Right lung (tissue), 5 donors: ENCODE data around the gene GFRA1. TPM values are rescaled to one million over a fixed set of nuclear protein-coding genes. Genes with fewer than 3 reads are reported as not detected.
"Not testable (repeated sequence)": the region's sequence is repeated elsewhere in the genome, so short reads cannot be mapped to it uniquely, and the experiment has no call there.

Experiments used
- DNase-seq, 2 donors: peaks; one replicate each; pipeline ENCODE4 v3.0.0-alpha.2; 2013
- polyA plus RNA-seq, 5 donors: library from polyadenylated mRNA; unstranded; fragments of 120-200 nt; gene quantifications; one replicate each; pipeline versions ENCODE4 v1.2.1 to v1.2.3, GENCODE V29; 2013; ENCODE audit warnings: inconsistent platforms in 1 of 5, low replicate concordance in 1 of 5; ENCODE audit not compliant: insufficient read length in 5 of 5, insufficient read depth in 1 of 5

Gene GFRA1
- polyA plus RNA-seq, 5 donors = 2.2 to 5.3 (median 3.5) TPM

- DNase-seq = no peak
These were observed 74.3 kb downstream of the GFRA1 start for GRCh38 chr10:116198676-116199035.

DNA sequence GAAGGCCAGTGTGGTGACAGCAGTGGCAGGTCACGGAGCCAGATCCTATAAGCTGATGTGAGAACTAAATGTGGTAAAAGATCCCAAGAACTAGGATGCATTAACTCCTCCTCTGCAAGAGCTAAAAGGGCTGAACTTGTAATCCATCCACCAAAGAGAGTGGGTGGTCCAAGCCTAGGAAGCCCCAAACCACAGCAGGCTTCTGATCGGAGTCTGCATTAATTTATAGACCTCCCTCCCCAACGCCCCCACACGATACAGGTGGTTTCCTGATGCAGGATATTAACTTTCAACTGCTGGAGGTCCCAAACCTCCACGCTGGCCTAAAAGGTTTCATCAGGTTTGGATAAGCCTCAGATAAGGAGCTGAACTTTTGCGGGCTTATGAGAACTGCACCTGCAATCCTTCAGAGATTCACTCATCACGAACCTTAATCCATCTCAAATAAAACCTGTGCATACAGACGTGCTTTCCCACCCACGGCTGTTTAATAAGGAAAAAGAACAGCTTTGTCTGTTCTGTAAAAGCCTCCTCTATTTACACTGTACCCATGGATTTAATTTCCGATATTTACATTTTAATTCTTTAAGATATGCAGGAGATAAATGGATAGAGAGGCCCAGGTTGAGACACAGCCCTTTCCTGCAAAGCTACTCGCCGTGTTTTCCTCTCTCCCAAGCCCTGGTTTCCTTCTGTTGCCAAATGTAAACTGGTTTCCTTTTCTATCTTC is 74.9 kb downstream of the GFRA1 start:
- no peak for DNase-seq

- no peak for DNase-seq
These were observed 77.4 kb downstream of the GFRA1 start for GRCh38 chr10:116195583-116195982.

DNA sequence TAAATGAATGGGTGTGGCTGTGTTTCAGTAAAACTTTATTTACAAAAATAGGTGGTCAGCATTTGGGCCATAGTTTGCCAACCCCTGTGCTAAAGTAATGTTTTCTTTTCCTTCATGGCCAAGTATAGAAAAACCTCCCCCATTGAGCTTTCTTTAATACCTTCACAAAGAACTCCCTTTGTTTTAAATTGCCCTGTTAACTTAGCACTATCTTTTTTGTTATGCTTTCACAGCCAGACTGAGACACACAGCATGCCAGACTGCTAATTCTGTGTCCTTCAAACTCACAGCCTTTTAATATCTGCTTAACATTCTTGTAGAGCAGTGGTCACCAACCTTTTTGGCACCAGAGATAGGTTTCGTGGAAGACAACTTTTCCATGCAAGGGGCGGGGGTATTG is 78.0 kb downstream of the GFRA1 start:
- no peak for DNase-seq

- DNase-seq = no peak
These were observed 78.9 kb downstream of the GFRA1 start for GRCh38 chr10:116194061-116194460.

DNA sequence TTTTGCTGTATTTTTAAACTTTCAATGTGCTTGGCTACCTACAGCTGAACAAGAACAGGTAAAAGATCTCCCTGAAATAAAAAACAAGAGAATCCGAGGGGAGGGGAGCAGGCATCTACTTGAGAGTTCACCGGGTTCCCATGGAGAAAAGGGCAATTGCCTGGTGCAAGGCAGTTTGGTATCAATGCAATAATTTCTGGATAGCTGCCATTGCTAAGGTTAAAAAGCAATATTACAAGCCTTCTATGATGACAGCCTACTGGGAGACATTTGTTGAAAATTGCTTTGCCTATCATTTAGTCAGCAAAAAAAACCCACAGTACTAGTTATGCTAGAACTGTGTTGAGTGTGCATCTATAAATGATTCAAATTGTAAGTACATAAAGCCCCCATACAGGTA is 82.1 kb downstream of the GFRA1 start:
- DNase-seq = no peak

DNA sequence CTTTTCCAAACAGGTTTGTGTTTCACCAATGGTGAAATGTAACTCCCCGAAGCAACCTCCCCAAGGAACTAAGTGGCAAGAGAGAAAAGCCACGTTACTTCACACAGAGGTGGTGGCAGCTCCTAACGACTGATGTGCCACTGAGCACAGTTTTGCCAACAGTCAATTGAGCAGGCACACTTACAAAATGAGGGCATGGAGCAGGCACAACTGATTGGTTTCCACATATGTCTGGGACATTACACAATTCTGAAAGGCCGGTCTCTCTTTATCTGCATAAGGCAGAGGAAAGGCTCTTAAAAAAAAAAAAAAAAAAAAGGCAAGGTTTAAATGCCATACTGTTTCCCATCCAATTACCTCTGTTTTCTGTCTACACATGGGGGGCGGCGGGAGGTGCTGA is 86.7 kb downstream of the GFRA1 start:
- DNase-seq = no peak

DNA sequence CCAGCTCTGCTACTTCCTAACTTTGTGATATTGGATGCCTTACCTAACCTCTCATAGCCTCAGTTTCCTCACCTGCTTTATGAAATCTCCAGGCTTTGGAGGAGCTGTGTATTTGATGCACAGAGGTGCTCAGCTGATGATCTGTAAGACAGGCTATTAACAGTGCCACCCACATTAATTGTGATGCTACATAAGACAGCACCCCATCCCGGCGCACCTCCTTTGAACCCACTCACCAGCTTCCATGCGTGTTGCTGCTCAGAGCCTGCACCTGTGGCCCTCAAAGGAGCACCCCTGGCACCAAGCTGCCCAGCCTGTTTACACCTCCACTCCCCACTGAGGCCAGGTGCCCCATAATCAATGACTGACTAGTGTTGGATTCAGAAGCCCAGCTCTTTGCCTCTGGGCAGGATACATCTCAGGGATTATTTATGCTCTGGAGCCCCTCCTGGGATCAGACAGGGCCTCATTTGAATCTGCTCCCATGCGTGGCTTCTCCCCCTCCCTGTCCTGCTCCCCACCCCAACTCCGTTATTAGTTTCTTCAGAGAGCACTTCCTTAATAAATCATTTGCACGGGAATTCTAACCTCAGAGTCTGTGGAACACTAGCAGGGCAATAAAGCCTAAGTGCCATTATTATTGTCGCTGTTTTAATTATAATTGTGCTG is 87.7 kb downstream of the GFRA1 start:
- no peak for DNase-seq

- no peak for DNase-seq
These were observed 88.6 kb downstream of the GFRA1 start for GRCh38 chr10:116184512-116184794.

- no peak for DNase-seq
These were observed 89.1 kb downstream of the GFRA1 start for GRCh38 chr10:116183733-116184511.

DNA sequence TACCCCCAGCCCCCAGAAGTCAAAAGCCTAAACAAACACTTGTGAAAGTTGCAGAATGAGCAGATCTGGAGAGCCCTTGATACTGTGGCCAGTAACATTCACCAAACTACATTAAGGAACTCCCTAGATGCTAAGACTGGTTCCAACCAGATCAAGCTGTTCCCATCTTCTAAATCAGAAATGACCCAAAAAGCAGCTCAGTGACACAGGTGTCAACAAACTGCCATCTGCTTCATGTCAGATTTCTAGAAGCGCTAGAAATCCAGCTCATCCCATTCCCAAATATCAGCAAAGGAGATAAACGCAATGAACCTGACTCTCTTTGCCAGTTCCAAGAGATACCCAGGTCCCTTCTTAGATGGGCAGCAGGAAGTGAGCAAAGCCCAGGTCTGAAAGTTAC is 90.6 kb downstream of the GFRA1 start:
- DNase-seq = no peak

GRCh38 chr10:116178086-116178605 is 94.9 kb downstream of the GFRA1 start:
- DNase-seq = peak; percentile 8 to 14

- DNase-seq = no peak
These were observed 97.8 kb downstream of the GFRA1 start for GRCh38 chr10:116175231-116175630.

GRCh38 chr10:116171505-116171904 is 101.5 kb downstream of the GFRA1 start:
- no peak for DNase-seq

DNA sequence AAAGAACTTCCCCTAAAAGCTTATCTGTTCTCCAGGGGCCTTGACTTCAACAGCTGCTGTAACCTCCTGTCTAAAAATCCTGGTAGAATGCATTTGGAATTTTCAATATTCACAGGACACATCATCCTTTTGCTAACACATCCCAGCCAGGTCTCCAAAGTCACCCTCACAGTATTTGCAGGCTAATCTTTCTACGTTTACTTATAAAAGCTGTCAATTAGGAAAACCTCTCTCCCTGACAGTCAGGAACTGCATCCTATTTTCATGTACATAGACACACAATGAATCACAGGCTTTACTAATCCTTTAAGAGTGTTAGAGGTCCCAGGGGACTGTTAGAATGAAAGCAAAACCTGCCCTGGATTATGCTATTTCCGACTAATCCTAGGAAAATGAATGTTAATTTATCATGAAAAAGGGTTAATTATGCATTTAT is 102.2 kb downstream of the GFRA1 start:
- DNase-seq = no peak

GRCh38 chr10:116169782-116170445 is 103.1 kb downstream of the GFRA1 start:
- DNase-seq = no peak

- no peak for DNase-seq
These were observed 104.3 kb downstream of the GFRA1 start for GRCh38 chr10:116168745-116169144.

DNA sequence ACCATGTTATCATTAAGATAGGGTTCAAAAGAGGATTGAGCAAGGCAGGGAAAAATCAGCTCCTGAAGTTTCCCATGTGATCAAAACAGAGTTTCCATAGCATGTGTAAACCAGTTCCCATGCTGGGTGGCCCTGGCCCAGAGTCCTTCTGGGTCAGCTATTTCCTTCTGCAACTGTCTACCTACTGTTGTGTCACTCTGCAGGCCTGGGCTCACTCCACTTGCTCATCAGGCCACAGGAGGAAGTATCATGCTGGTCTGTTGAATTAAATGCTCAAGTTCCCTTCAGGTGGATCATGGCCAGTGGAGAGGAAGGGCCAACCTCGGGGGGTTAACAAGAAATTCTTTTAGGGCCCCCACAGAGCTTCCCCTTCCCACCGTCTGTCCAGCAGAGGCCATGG is 104.7 kb downstream of the GFRA1 start:
- no peak for DNase-seq

- not testable (repeated sequence) for DNase-seq
These were observed 107.1 kb downstream of the GFRA1 start for GRCh38 chr10:116165941-116166340.

DNA sequence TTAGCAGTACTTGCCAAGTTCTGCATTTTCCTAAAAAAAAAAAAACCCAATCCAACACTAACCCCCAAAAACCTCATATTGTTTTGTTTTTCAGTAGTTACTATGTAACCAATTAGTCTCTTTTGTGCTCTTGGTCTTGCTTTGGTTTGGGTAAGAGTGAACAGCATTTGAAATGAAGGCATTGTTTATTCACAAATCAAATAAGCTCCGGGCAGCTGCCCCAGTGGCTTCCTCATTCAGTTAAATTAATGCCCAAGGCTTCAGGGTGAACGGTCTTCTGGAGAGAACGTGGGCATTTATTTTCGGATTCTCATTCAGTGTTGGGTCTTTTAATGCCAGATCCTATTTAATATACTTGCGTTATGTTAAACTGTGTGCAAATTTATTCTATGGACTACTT is 108.7 kb downstream of the GFRA1 start:
- no peak for DNase-seq

- DNase-seq = no peak
These were observed 109.5 kb downstream of the GFRA1 start for GRCh38 chr10:116163333-116164131.
